Mesendoderm (in vitro differentiated cells): ENCODE measurements around the gene SETDB2.

Source experiments
- DNase-seq: peaks from one replicate; pipeline ENCODE4 v3.0.0; 2013
- H2AK5ac ChIP-seq: 2 replicates; pipeline ENCODE4 v1.6.1; 2013; ENCODE audit warnings: low read length, inconsistent platforms
- H2BK120ac ChIP-seq: 2 replicates; pipeline ENCODE4 v1.6.1; 2013; ENCODE audit warnings: low read depth, mild to moderate bottlenecking, low read length, moderate library complexity, mixed read lengths
- H2BK15ac ChIP-seq: replicated peaks from 2 replicates; pipeline ENCODE4 v1.6.1; 2013; ENCODE audit warnings: low read depth, mild to moderate bottlenecking, moderate library complexity
- H2BK5ac ChIP-seq: 2 replicates; pipeline ENCODE4 v1.6.1; 2013; ENCODE audit warnings: low read length, inconsistent platforms
- H3K18ac ChIP-seq: 2 replicates; pipeline ENCODE4 v1.6.1; 2013; ENCODE audit warnings: mild to moderate bottlenecking, low read length, mixed read lengths
- H3K23ac ChIP-seq: one replicate; pipeline ENCODE4 v1.6.1; 2013; ENCODE audit warnings: low read length
- H3K27ac ChIP-seq: 2 replicates; pipeline ENCODE4 v1.5.1; 2013; ENCODE audit warnings: low read depth, mild to moderate bottlenecking, inconsistent platforms, low read length, moderate library complexity
- H3K27me3 ChIP-seq: 2 replicates; pipeline ENCODE4 v1.6.1; 2013; ENCODE audit warnings: low read length, control low read depth, mild to moderate bottlenecking, inconsistent platforms; ENCODE audit not compliant: insufficient read depth, poor library complexity
- H3K36me3 ChIP-seq: 2 replicates; pipeline ENCODE4 v1.6.1; 2013; ENCODE audit warnings: low read length, inconsistent platforms; ENCODE audit not compliant: control insufficient read depth, insufficient read depth
- H3K4ac ChIP-seq: one replicate; pipeline ENCODE4 v1.6.1; 2013; ENCODE audit warnings: low read depth, mild to moderate bottlenecking, low read length, moderate library complexity
- H3K4me1 ChIP-seq: 2 replicates; pipeline ENCODE4 v1.6.1; 2013; ENCODE audit warnings: low read depth, low read length, inconsistent platforms; ENCODE audit not compliant: control insufficient read depth
- H3K4me2 ChIP-seq: 2 replicates; pipeline ENCODE4 v1.6.1; 2013; ENCODE audit warnings: low read length
- H3K4me3 ChIP-seq: 2 replicates; pipeline ENCODE4 v1.5.1; 2013; ENCODE audit warnings: mild to moderate bottlenecking, low read length
- H3K56ac ChIP-seq: one replicate; pipeline ENCODE4 v1.6.1; 2013; ENCODE audit warnings: low read length
- H3K79me1 ChIP-seq: 2 replicates; pipeline ENCODE4 v1.6.1; 2013; ENCODE audit warnings: low read length, inconsistent platforms
- H3K79me2 ChIP-seq: 2 replicates; pipeline ENCODE4 v1.6.1; 2013; ENCODE audit warnings: mild to moderate bottlenecking, low read length; ENCODE audit not compliant: control insufficient read depth, insufficient read depth
- H3K9ac ChIP-seq: 2 replicates; pipeline ENCODE4 v1.6.1; 2013; ENCODE audit warnings: low read length, inconsistent platforms
- H4K5ac ChIP-seq: one replicate; pipeline ENCODE4 v1.6.1; 2013; ENCODE audit warnings: low read length
- H4K8ac ChIP-seq: one replicate; pipeline ENCODE4 v1.6.1; 2013; ENCODE audit warnings: low read depth, mild to moderate bottlenecking, control low read depth, low read length, moderate library complexity
- WGBS: extraction: QIAGEN DNeasy Blood & Tissue Kit; methylation state at CpG from one replicate; pipeline ENCODE4 v1.1.7; 2013; ENCODE audit warnings: low lambda C conversion rate, missing lambda C conversion rate; ENCODE audit not compliant: insufficient coverage; ENCODE audit errors: extremely low coverage; 5-methylcytosine and 5-hydroxymethylcytosine counted together

SETDB2 gene

DNA sequence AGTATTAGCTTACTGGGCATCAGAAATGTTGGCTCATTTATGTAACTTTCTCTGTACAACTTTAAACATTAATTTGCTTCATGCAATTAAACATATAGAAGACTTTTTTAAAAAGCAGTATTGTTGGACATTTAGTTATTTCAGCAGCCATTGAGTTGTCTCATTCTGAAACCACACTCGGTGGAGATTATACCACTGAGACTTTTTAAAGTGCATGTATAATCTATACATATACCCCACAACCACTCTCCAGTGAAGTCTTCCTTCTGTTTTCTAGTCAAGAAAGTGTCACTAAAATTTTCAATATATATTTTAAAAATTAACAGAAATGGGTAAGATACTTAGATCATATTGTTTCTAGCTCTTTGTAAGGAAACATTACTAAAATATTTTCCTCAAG, 15.5 kb downstream of the SETDB2 start:
- H3K4me2 ChIP-seq = no peak overlapping the region
- H3K27ac ChIP-seq = no peak overlapping the region
- H2BK120ac ChIP-seq = no peak overlapping the region
- WGBS = no CpG with 5 or more reads among the region's 1 CpG
- no peaks in the 10 kb centered on the region for H3K79me2 ChIP-seq
- H2BK5ac ChIP-seq = no peak overlapping the region
- no peak overlapping the region for H3K18ac ChIP-seq
- H3K4me3 ChIP-seq = no peak overlapping the region
- H3K4ac ChIP-seq = no peak overlapping the region
- no peak overlapping the region for H4K5ac ChIP-seq
- no peaks in the 10 kb centered on the region for H3K4me1 ChIP-seq
- no peaks in the 10 kb centered on the region for H3K79me1 ChIP-seq
- no peak overlapping the region for H2BK15ac ChIP-seq
- no peak overlapping the region for H3K23ac ChIP-seq
- no peak overlapping the region for H4K8ac ChIP-seq
- H3K36me3 ChIP-seq = no peaks in the 10 kb centered on the region
- no peaks in the 10 kb centered on the region for H3K27me3 ChIP-seq
- no peak overlapping the region for H3K56ac ChIP-seq
- H3K9ac ChIP-seq = no peak overlapping the region
- DNase-seq = no peak
- H2AK5ac ChIP-seq = no peak overlapping the region

DNA sequence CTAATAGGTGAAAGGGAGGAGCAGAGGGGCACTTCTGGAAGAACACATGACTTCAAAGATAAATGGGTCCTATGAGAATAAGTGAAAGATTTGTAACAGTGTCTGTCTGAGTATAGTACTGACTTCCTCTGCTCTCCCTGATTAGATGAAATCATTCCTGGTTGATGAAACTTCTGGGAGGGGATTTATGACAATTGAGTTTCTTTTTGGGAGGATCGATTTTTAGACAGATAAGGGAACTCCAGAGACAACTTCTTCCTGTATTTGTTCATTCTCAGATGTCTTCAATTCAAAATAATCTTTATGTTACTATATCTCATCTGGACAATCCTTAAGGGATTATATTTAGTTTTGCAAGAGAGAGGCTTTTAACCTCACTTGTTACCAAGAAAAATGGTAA, 20.0 kb downstream of the SETDB2 start:
- no peak overlapping the region for H2BK15ac ChIP-seq
- no peak overlapping the region for H2AK5ac ChIP-seq
- H3K27ac ChIP-seq = no peak overlapping the region
- H3K4me1 ChIP-seq = no peaks in the 10 kb centered on the region
- no peak overlapping the region for H2BK120ac ChIP-seq
- no peak overlapping the region for H2BK5ac ChIP-seq
- H3K18ac ChIP-seq = no peak overlapping the region
- H3K9ac ChIP-seq = no peak overlapping the region
- H3K27me3 ChIP-seq = no peaks in the 10 kb centered on the region
- H3K4me3 ChIP-seq = no peak overlapping the region
- H3K4ac ChIP-seq = no peak overlapping the region
- no peak overlapping the region for H3K56ac ChIP-seq
- H4K5ac ChIP-seq = no peak overlapping the region
- DNase-seq = no peak
- H4K8ac ChIP-seq = no peak overlapping the region
- H3K23ac ChIP-seq = no peak overlapping the region
- H3K79me2 ChIP-seq = no peaks in the 10 kb centered on the region
- no peaks in the 10 kb centered on the region for H3K36me3 ChIP-seq
- H3K79me1 ChIP-seq = no peaks in the 10 kb centered on the region
- no peak overlapping the region for H3K4me2 ChIP-seq
- no CpG with 5 or more reads among the region's 1 CpG for WGBS

DNA sequence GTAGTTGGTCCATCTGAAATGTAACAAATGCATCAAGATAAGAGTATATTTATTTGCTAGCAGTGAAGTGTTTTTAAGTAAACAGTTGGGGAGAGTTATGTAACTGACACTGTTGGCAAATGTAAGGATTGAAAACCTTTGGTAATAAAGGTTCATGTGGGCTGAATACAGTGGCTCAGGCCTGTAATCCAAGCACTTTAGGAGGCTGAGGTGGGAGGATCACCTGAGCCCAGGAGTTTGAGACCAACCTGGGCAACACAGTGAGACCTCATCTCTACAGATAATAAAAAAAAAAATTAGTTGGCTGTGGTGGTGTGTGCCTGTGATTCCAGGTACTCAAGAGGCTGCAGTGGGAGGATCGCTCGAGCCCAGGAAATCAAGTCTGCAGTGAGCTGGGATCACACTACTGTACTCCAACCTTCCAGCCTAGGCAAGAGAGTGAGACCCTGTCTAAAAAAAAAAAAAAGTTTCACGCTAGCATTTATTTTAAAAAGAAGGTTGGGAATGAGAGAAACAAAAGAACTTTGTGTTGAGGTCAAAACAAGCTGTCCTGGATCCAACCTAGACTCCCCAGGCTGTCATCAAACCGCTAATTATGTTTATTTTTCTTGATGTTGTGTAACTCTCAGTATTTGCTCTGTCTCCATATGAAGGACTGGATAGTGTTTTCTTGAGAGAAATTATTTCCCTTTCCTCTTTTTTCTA, 20.7 kb downstream of the SETDB2 start:
- Histone ChIP-seq H3K79me1 (no peaks in the 10 kb centered on the region), H3K9ac (no peak overlapping the region), H2BK5ac (no peak overlapping the region), H3K18ac (no peak overlapping the region), H3K27me3 (no peaks in the 10 kb centered on the region), H3K36me3 (no peaks in the 10 kb centered on the region), H3K4me3 (no peak overlapping the region), H3K4ac (no peak overlapping the region), H2BK15ac (no peak overlapping the region), H3K56ac (no peak overlapping the region), H3K4me1 (no peaks in the 10 kb centered on the region), H3K79me2 (no peaks in the 10 kb centered on the region), H3K4me2 (no peak overlapping the region), H3K27ac (no peak overlapping the region), H4K8ac (no peak overlapping the region), H3K23ac (no peak overlapping the region), H4K5ac (no peak overlapping the region), H2AK5ac (no peak overlapping the region), H2BK120ac (no peak overlapping the region)
- DNase-seq = no peak
- no CpG with 5 or more reads among the region's 4 CpGs for WGBS

DNA sequence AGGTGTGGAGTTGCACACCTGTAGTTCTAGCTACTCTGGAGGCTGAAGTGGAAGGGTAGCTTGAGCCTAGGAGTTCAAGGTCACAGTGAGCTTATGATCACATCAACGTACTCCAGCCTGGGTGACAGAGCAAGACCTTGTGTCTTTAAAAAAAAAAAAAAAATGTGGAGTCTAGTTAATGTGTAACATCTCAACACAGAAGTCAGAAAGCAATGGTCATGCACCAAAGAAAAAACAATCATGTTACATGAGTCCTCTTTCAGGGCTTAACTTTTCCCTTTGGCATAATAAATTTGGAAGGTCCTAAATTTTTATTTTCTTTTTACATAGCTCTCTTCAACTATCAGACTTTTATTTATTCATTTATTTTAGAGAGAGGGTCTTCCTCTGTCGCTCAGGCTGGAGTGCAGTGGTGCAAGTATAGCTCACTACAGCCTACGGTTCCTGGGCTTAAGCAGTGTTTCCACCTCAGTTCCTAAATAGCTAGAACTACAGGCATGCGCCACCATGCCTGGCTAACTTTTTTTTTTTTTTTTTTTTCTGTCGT, 22.3 kb downstream of the SETDB2 start:
- Histone ChIP-seq H3K56ac (no peak overlapping the region), H3K23ac (no peak overlapping the region), H3K36me3 (no peaks in the 10 kb centered on the region), H3K27ac (no peak overlapping the region), H2BK15ac (no peak overlapping the region), H3K4ac (no peak overlapping the region), H4K5ac (no peak overlapping the region), H3K9ac (no peak overlapping the region), H3K79me1 (no peaks in the 10 kb centered on the region), H2AK5ac (no peak overlapping the region), H3K27me3 (no peaks in the 10 kb centered on the region), H3K18ac (no peak overlapping the region), H3K4me1 (no peaks in the 10 kb centered on the region), H3K4me2 (no peak overlapping the region), H2BK5ac (no peak overlapping the region), H3K4me3 (no peak overlapping the region), H4K8ac (no peak overlapping the region), H2BK120ac (no peak overlapping the region), H3K79me2 (no peaks in the 10 kb centered on the region)
- no CpG with 5 or more reads among the region's 5 CpGs for WGBS
- DNase-seq = no peak

DNA sequence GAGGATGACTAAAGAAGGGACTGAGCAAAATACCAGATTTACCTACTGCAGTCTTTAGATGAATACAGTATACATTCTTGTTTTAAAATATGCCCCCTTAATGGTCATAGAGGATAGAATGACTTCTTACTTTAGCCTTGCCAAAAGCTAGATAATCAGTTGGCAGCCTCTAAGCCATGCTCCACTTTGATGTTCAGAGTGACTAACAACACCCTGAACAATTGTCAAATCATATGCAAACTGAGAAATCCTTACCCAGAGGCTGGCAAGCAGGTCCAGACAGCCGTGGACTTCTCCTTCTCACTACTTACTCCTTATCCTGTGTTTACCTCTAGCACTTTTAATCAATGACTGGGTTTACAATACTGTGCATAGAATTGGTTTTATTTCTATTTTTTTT, 28.1 kb downstream of the SETDB2 start:
- no peak for DNase-seq
- no peak overlapping the region for H3K18ac ChIP-seq
- H3K36me3 ChIP-seq = no peaks in the 10 kb centered on the region
- no CpG with 5 or more reads among the region's 1 CpG for WGBS
- no peaks in the 10 kb centered on the region for H3K79me2 ChIP-seq
- H3K23ac ChIP-seq = no peak overlapping the region
- no peak overlapping the region for H2BK5ac ChIP-seq
- no peak overlapping the region for H4K5ac ChIP-seq
- no peak overlapping the region for H3K9ac ChIP-seq
- no peak overlapping the region for H2BK15ac ChIP-seq
- H3K27me3 ChIP-seq = no peaks in the 10 kb centered on the region
- no peaks in the 10 kb centered on the region for H3K4me1 ChIP-seq
- no peak overlapping the region for H3K4me2 ChIP-seq
- no peak overlapping the region for H4K8ac ChIP-seq
- H3K4ac ChIP-seq = no peak overlapping the region
- no peak overlapping the region for H2AK5ac ChIP-seq
- H3K56ac ChIP-seq = no peak overlapping the region
- H3K4me3 ChIP-seq = no peak overlapping the region
- no peak overlapping the region for H3K27ac ChIP-seq
- no peak overlapping the region for H2BK120ac ChIP-seq
- H3K79me1 ChIP-seq = no peaks in the 10 kb centered on the region

DNA sequence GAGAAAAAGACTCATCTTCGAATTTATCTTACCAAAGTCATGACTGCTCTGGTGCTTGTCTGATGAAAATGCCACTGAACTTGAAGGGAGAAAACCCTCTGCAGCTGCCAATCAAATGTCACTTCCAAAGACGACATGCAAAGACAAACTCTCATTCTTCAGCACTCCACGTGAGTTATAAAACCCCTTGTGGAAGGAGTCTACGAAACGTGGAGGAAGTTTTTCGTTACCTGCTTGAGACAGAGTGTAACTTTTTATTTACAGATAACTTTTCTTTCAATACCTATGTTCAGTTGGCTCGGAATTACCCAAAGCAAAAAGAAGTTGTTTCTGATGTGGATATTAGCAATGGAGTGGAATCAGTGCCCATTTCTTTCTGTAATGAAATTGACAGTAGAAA, 32.5 kb downstream of the SETDB2 start:
- no peak overlapping the region for H2AK5ac ChIP-seq
- H3K79me2 ChIP-seq = no peaks in the 10 kb centered on the region
- no CpG with 5 or more reads among the region's 7 CpGs for WGBS
- no peak overlapping the region for H2BK120ac ChIP-seq
- no peak overlapping the region for H3K4me2 ChIP-seq
- H3K4me1 ChIP-seq = no peaks in the 10 kb centered on the region
- no peak overlapping the region for H3K56ac ChIP-seq
- H3K18ac ChIP-seq = no peak overlapping the region
- no peak overlapping the region for H4K5ac ChIP-seq
- H3K27ac ChIP-seq = no peak overlapping the region
- H3K36me3 ChIP-seq = no peaks in the 10 kb centered on the region
- no peak overlapping the region for H2BK15ac ChIP-seq
- H4K8ac ChIP-seq = no peak overlapping the region
- no peaks in the 10 kb centered on the region for H3K79me1 ChIP-seq
- H3K4me3 ChIP-seq = no peak overlapping the region
- no peak overlapping the region for H3K9ac ChIP-seq
- no peak for DNase-seq
- no peak overlapping the region for H3K23ac ChIP-seq
- no peak overlapping the region for H2BK5ac ChIP-seq
- H3K4ac ChIP-seq = no peak overlapping the region
- H3K27me3 ChIP-seq = no peaks in the 10 kb centered on the region
